SJCRH30 (cell line): ENCODE measurements around the gene ADPRHL1. TPM values are rescaled to one million over a fixed set of nuclear protein-coding genes. Genes with fewer than 3 reads are reported as not detected.

Experiments used
- DNase-seq, 2 experiments: peaks; one replicate each; pipeline ENCODE4 v3.0.0-alpha.2; 2015 to 2020
- H3K27ac ChIP-seq: fragments of 250-450 bp; sonication (Bioruptor Pico); 2 replicates; pipeline ENCODE4 v1.5.1; 2020; ENCODE audit warnings: mild to moderate bottlenecking, moderate library complexity
- H3K27me3 ChIP-seq: fragments of 250-450 bp; sonication (Bioruptor Pico); 2 replicates; pipeline ENCODE4 v1.5.1; 2020; ENCODE audit warnings: mild to moderate bottlenecking, moderate library complexity
- H3K36me3 ChIP-seq: fragments of 250-450 bp; sonication (Bioruptor Pico); 2 replicates; pipeline ENCODE4 v1.5.1; 2020; ENCODE audit warnings: mild to moderate bottlenecking, moderate library complexity
- H3K4me1 ChIP-seq: fragments of 250-450 bp; sonication (Bioruptor Pico); 2 replicates; pipeline ENCODE4 v1.5.1; 2020; ENCODE audit warnings: mild to moderate bottlenecking, moderate library complexity
- H3K4me3 ChIP-seq: fragments of 250-450 bp; sonication (Bioruptor Pico); 2 replicates; pipeline ENCODE4 v1.5.1; 2020; ENCODE audit warnings: mild to moderate bottlenecking, moderate library complexity
- H3K9me3 ChIP-seq: fragments of 250-450 bp; sonication (Bioruptor Pico); replicated peaks from 2 replicates; pipeline ENCODE4 v1.5.1; 2020; ENCODE audit warnings: mild to moderate bottlenecking, moderate library complexity
- total RNA-seq: library from RNA; depleted of rRNA; stranded (reverse); fragments of >200 nt; shearing (Covaris generic); gene quantifications from 2 replicates; pipeline ENCODE4 v1.2.3, GENCODE V29; 2014; rRNA removed

Gene ADPRHL1
- total RNA-seq: 1.9 and 2.2 TPM in 2 replicates

GRCh38 chr13:113452942-113453901 is at the start of gene ADPRHL1:
Gene ADPRHL1, minus strand, starts transcription at chr13:113453488. Its CDS starts 51 bp downstream, at chr13:113453437.
- Histone ChIP-seq H3K36me3 (peaks cover 23% of the 10 kb centered on the region), H3K27ac (no peak within 1 kb of the TSS), H3K27me3 (no peaks in the 10 kb centered on the region), H3K4me3 (no peak within 1 kb of the TSS), H3K4me1 (no peaks in the 10 kb centered on the region), H3K9me3 (no peaks in the 10 kb centered on the region)
- DNase-seq: peak in 1 of 2 experiments; percentile 26

- DNase-seq: no peak
- H3K4me1 ChIP-seq: no peaks in the 10 kb centered on the region
- H3K36me3 ChIP-seq: peaks cover 71% of the 10 kb centered on the region
These were observed 49.4 kb upstream of the ADPRHL1 start for GRCh38 chr13:113502686-113503085.

GRCh38 chr13:113500530-113501265 is 47.4 kb upstream of the ADPRHL1 start:
- H3K4me1 ChIP-seq: no peaks in the 10 kb centered on the region; the same call in 1 of the 2 replicates
- no peak overlapping the region for H3K27ac ChIP-seq
- H3K9me3 ChIP-seq: no peaks in the 10 kb centered on the region
- no peak for DNase-seq
- H3K4me3 ChIP-seq: no peak overlapping the region
- peaks cover 85% of the 10 kb centered on the region for H3K36me3 ChIP-seq
- H3K27me3 ChIP-seq: no peaks in the 10 kb centered on the region

More at GRCh38 chr13:113502686-113503085, 49.4 kb upstream of the ADPRHL1 start:
- no peak overlapping the region for H3K4me3 ChIP-seq
- H3K9me3 ChIP-seq: no peaks in the 10 kb centered on the region
- H3K27me3 ChIP-seq: no peaks in the 10 kb centered on the region
- H3K27ac ChIP-seq: no peak overlapping the region

GRCh38 chr13:113499936-113500335 is 46.6 kb upstream of the ADPRHL1 start:
- H3K27ac ChIP-seq: no peak overlapping the region
- peaks cover 84% of the 10 kb centered on the region for H3K36me3 ChIP-seq
- no peak overlapping the region for H3K4me3 ChIP-seq
- no peaks in the 10 kb centered on the region for H3K9me3 ChIP-seq
- no peaks in the 10 kb centered on the region for H3K27me3 ChIP-seq
- H3K4me1 ChIP-seq: no peaks in the 10 kb centered on the region; the same call in 1 of the 2 replicates
- DNase-seq: no peak

GRCh38 chr13:113498905-113499304 is 45.6 kb upstream of the ADPRHL1 start:
- H3K36me3 ChIP-seq: peaks cover 78% of the 10 kb centered on the region
- no peak overlapping the region for H3K4me3 ChIP-seq
- H3K9me3 ChIP-seq: no peaks in the 10 kb centered on the region
- H3K27ac ChIP-seq: no peak overlapping the region
- DNase-seq: no peak
- H3K27me3 ChIP-seq: no peaks in the 10 kb centered on the region
- H3K4me1 ChIP-seq: peaks cover 4% of the 10 kb centered on the region

- peaks cover 65% of the 10 kb centered on the region for H3K36me3 ChIP-seq
- peak; percentile 25 to 29 for DNase-seq
- no peaks in the 10 kb centered on the region for H3K9me3 ChIP-seq
- H3K27ac ChIP-seq: no peak overlapping the region
- H3K4me1 ChIP-seq: peaks cover 21% of the 10 kb centered on the region
- no peaks in the 10 kb centered on the region for H3K27me3 ChIP-seq
- no peak overlapping the region for H3K4me3 ChIP-seq
These were observed 43.9 kb upstream of the ADPRHL1 start for GRCh38 chr13:113497217-113497616.

- Histone ChIP-seq H3K36me3 (peaks cover 52% of the 10 kb centered on the region), H3K4me3 (no peak overlapping the region), H3K27ac (no peak overlapping the region)
These were observed 42.4 kb upstream of the ADPRHL1 start for GRCh38 chr13:113495494-113496210.

GRCh38 chr13:113493315-113493951 is 40.1 kb upstream of the ADPRHL1 start:
- H3K4me1 ChIP-seq: peaks cover 27% of the 10 kb centered on the region
- no peaks in the 10 kb centered on the region for H3K27me3 ChIP-seq
- H3K27ac ChIP-seq: peak overlapping the region; percentile 79
- peaks cover 31% of the 10 kb centered on the region for H3K36me3 ChIP-seq
- H3K9me3 ChIP-seq: no peaks in the 10 kb centered on the region
- DNase-seq: peak in 1 of 2 experiments; percentile 60
- H3K4me3 ChIP-seq: 0 out of 2 replicates have a peak overlapping the region, but pooled peaks have one; percentile 3

More at GRCh38 chr13:113495494-113496210, 42.4 kb upstream of the ADPRHL1 start:
- no peaks in the 10 kb centered on the region for H3K27me3 ChIP-seq
- no peak for DNase-seq
- H3K9me3 ChIP-seq: no peaks in the 10 kb centered on the region
- peaks cover 23% of the 10 kb centered on the region for H3K4me1 ChIP-seq

GRCh38 chr13:113491982-113492381 is 38.7 kb upstream of the ADPRHL1 start:
- peak overlapping the region; percentile 79 for H3K27ac ChIP-seq
- no peak for DNase-seq
- peaks cover 27% of the 10 kb centered on the region for H3K4me1 ChIP-seq
- H3K36me3 ChIP-seq: peaks cover 26% of the 10 kb centered on the region
- no peaks in the 10 kb centered on the region for H3K9me3 ChIP-seq
- no peaks in the 10 kb centered on the region for H3K27me3 ChIP-seq
- H3K4me3 ChIP-seq: peak overlapping the region; percentile 90

GRCh38 chr13:113491418-113491883 is 38.2 kb upstream of the ADPRHL1 start:
- Histone ChIP-seq H3K27ac (peak overlapping the region; percentile 79), H3K36me3 (peaks cover 21% of the 10 kb centered on the region), H3K27me3 (no peaks in the 10 kb centered on the region), H3K9me3 (no peaks in the 10 kb centered on the region), H3K4me1 (peaks cover 27% of the 10 kb centered on the region), H3K4me3 (peak overlapping the region; percentile 90)
- DNase-seq: peak; percentile 50 to 53

- H3K36me3 ChIP-seq: peaks cover 14% of the 10 kb centered on the region
- H3K4me1 ChIP-seq: peaks cover 27% of the 10 kb centered on the region
- H3K27ac ChIP-seq: peak within 1 kb of the TSS; percentile 79
- H3K27me3 ChIP-seq: no peaks in the 10 kb centered on the region
- peak within 1 kb of the TSS; percentile 90 for H3K4me3 ChIP-seq
- DNase-seq: peak; percentile 93 to 94
- no peaks in the 10 kb centered on the region for H3K9me3 ChIP-seq
These were observed 37.5 kb upstream of the ADPRHL1 start, which contains the start of gene DCUN1D2 for GRCh38 chr13:113490496-113491417. Gene DCUN1D2, minus strand, starts transcription at chr13:113490711. Its CDS starts 42 bp downstream, at chr13:113490669.

- peaks cover 7% of the 10 kb centered on the region; the same call in 1 of the 2 replicates for H3K36me3 ChIP-seq
- peak; percentile 60 to 68 for DNase-seq
- no peaks in the 10 kb centered on the region for H3K27me3 ChIP-seq
- peak overlapping the region; percentile 58 for H3K27ac ChIP-seq
- H3K4me1 ChIP-seq: peaks cover 27% of the 10 kb centered on the region
- H3K9me3 ChIP-seq: no peaks in the 10 kb centered on the region
- peak overlapping the region; percentile 90 for H3K4me3 ChIP-seq
These were observed 36.5 kb upstream of the ADPRHL1 start for GRCh38 chr13:113489549-113490495.
